CD4-positive, alpha-beta T cell treated with Interleukin-1 beta for 1 hour (primary cell): ENCODE measurements around the gene SOX5.

Experiments used
- DNase-seq, 2 donors: peaks; one replicate each; pipeline ENCODE4 v3.0.0-alpha.2; 2020 to 2022

The SOX5 gene

DNA sequence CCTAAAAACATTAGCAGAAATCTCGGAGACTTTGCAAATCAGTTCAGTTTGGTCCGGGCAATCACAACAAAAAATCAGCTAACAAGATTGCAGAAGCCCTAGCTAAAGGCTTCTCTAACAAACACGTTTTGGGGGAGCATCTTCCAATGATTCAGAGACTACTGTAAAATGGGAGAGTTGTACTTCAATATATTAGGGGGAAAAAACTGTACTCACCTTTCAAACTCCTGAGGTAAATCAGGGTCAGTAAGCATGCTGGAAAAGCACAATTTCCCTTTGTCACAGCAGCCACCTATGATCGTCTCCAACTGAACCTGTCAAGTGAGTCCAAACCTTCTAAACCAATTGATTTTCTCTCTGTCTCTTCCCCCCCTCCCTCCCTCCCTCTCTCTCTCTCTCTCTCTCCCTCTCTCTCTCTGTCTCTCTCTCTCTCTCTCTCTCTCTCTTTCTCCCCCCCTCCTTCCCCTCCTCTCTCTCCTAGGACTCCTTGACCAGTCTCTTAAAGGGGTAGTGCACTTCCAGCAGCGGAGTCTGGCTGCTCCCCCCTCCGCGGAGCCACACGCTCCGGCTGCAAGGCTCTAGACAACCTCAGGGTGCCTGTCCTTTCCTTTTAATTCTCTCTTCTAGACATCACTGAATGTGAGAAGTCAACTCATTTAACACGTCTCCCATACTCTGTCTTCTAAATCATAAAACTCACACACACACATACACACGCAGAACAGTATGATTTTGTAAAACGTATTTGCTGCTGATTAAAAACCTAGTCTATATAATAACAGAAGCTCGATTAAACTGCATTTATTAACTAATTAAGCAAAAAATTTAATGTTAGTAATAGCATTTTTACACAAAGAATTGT is at the start of gene SOX5:
Gene SOX5, minus strand, starts transcription at position 323 of the 862 bp plus-strand sequence. Its CDS starts 69 bp downstream, at position 254.
- DNase-seq: no peak

DNA sequence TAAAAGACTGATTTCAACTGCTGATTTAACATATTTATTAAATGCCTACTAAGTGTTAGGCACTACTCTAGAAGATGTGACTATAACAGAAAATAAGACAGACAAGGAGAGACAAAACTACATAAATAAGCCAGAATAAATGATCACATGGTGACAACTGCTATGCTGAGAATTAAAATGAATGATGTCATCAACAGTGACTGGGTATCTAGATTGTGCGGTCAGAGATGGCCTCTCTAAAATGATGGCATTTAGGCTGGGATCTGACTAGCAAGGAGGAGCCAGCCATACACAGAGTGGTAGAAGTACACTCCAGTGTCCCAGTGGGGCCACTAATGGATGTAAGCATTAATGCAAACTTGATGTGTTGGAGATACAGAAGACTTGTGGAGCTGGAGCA is 37.6 kb upstream of the SOX5 start:
- no peak for DNase-seq

DNA sequence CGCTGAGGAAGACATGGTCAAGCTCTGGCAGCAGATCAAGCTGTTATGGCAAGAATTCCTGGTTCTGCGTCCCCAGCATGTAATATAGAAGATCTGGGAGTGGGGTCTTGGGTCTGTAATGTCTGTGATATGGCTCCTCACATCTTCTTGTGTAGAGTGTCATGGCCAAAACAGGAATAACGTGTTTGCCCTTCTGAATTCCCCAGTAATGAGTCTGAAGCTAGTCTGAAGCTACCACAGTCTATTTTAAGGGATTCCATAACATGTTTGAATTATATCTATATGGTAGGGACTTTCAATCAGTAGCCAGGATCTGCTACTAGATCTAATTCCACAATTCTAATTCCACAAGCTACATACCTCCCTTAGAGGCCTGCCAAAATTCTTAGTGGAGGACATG is 31.4 kb upstream of the SOX5 start:
- DNase-seq: no peak

DNA sequence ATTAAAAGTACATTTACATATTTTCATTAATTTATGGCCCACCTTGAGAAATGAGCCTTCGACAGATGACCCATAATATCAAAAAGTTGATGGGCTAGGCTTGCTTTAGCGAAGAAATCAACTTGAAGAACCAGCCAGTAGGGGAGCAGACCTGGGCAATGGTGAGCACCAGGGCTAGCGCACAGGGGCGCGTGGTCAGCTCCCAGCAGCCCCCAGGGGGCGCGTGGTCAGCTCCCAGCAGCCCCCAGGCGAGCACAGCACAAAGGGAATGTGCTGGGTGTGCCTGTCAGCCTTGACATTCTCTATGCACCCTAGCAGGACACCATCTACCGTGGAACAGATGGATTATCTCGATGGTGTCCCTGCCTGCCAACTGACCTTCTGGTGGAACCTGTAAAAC is 15.3 kb upstream of the SOX5 start:
- no peak for DNase-seq

DNA sequence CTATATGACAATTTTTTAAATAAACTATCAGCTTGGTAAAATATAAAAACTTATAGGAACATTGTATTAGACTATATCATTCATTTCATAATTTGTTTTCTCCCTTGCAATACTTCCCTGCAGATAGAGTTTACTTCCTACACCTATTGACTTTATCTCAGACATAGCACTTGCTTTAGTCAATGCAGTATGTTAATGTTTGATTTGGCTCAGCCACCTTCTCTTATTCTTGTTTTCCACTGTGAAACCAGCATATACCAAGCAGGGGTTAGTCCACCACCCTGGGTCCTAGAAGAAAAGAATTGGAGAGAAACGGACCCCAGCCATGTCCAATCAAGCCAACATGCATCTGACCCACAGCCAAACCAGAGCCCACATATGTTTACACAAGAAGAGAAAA is 10.4 kb upstream of the SOX5 start:
- DNase-seq: no peak

DNA sequence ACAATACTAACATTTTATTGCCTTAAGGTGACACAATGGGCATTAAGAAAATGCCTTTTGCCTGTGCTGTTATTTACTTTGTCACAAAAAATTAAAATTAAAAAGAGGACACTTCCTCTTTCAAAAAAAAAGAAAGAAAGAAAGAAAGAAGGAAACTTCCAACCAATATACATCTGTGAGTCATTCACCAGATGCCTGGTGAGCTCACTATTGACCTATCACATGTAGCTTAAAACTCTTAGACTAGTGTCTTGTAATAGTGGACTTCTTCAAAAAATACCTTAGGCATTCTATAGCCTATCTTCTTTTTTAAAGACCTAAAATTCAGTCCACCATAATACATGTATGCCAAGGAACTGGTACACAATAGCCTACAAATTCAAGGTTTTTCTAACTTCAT is 4.9 kb upstream of the SOX5 start:
- no peak for DNase-seq

DNA sequence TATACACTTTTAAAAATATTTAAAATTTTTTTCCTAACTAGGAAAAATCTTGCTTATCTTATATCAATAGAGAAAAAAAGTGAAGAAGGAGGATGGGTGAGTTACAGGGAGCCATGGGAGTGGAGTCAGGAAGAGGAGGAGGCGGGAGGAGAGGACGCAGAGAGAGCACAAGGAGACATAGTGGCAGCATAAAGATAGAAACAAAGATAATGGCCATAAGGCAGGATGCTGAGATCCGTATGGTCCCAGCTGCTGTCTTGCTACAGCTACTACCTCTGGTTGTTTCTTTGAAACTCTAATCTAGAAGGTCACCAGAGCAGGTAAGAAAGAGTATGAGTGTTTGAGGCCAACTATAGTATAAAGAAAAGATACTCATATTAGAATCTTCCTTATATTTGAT is 2.6 kb upstream of the SOX5 start:
- DNase-seq: no peak

DNA sequence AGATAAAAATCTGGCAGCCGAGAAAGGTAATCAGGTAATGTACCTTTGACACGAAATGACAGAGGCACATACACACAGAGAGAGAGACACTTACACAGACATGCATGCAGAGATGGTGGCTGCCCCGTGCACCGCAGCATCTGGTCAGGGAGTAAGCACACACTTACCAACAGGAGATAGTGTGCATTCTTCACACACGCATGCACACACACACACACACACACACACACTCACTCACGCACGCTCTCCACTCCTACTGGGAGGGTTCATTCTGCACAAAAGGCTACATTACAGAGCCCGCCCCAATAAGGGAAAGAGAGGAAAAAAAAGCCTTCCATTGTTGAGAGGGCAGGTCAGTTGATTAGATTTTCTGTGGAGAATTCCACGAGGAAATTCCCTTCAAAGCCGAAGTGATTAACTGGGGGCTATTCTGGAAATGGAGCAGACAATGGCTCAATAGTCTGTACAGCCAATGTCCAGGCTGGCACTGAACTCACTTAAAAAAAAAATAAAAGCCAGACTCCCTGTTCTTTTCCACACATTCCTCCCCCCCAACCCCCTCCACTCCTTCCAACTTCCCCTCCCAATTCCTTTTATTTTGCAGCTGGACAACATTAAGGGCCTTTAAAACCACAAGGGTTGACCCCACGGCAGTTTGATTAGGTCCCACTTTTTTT is 1.4 kb upstream of the SOX5 start:
- DNase-seq: no peak

DNA sequence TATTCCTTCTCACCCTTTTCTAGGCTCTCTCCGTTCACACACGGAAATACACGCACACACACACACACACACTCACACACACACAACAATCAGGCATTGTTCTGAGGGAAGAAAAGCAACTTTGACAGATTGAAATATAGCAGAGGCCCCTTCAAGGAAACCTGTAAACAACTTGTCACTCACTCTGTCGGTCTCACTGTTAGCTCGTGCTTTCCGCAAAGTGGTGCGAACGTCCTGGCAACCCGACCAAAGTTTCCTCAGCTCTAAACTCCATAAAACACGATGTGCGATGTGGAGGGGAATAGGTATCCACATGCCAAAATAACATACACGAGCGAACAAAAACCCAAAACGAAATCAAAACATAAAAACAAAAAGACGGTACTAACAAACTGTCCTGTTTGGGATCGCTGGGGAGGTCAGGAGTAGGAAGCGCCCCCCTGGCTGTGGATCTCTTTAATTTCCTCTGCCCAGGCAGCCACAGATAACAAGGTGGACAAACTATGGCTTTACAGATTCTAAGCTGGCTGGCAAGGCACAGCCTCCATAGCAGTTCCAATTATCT is 822 bp upstream of the SOX5 start:
- DNase-seq: no peak

DNA sequence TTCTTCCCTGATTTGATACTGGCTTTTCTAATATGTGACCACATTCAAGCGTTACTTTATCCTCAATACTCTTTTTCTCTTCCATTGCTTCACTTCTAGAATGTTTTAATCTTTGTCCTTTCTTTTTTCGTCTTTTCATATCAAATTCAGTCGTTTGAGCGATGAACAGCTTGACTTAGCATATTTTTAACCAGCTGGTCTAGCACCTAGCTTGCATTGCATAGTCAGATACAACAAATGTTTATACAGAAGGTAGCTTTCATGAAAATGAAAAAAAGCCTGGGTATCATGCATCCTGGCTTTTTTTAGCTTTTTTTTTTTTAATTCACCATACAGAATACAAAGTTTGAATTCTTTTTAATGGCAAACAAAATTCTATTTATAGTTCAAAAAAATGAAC is 1.2 kb downstream of the SOX5 start:
- no peak for DNase-seq

DNA sequence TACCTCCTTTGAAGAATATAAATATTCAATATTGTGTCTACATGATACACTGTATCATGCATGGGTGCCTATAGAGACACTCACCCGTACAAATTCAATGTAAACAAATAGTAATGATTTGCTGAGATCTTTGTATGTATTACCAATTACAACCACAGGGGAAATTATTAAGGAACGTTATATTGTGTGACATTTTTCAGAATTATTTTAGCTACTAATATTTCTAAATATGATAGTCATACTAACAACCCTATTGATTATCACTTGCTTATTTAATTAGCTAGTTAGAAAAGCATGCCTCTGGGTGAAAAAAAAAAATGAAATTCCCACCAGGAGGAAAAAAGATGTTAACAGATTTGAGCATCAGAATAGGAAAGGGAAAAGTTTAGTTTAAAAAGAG is 2.1 kb downstream of the SOX5 start:
- no peak for DNase-seq

DNA sequence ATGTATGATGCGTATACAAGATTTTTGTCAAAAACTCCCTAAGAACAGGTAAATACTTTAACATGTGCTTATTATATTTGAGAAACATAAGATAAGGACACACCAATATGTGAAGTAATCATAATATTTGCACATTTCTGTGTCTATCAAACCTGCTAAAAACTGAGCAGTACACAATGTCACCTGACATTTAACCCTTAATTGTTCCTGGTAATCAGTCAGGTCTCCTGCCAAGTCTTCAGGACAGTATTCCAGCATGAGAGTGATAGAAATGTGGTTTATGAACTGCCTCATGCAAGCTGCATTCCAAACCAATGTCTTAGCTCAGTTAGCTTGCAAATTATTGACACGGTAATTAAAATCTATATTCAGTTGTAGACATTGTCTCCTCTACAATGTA is 4.2 kb downstream of the SOX5 start:
- DNase-seq: no peak

DNA sequence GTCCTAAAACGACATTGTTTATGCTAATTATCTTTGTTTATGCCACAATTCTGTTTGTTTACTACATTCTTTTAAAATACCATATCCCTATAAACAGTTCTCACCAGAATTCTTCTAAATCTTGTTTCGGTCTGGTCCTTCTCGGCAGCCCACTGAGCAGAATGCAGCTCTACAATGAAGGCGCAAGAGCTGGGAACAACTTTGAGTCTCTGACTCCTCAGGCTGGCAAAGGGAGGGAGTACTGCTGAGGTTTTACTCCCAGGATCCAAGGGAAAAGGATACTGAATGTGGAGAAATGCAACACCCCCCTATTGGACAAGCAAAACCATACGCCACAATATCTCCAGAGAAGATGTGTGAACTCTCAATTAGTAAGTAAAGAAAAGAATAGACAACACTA is 5.4 kb downstream of the SOX5 start:
- DNase-seq: no peak

DNA sequence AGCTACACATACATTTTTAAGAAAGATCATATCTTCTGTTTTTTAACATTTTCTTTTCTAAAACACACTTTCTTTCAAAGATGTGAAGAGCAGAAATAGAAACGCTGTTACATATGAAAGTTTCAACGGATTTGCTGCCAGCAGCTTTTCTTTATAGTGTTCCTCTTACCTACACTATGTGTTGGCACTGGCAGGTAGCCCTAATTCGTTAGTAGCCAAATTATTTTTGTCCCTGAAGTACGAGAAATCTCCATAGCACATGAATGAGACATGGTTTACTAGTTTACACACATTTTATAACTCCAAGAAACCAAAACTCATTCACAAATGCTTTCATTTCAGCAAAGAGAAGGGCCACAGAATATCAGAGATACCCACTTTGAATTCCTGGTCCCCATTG is 6.6 kb downstream of the SOX5 start:
- DNase-seq: no peak

DNA sequence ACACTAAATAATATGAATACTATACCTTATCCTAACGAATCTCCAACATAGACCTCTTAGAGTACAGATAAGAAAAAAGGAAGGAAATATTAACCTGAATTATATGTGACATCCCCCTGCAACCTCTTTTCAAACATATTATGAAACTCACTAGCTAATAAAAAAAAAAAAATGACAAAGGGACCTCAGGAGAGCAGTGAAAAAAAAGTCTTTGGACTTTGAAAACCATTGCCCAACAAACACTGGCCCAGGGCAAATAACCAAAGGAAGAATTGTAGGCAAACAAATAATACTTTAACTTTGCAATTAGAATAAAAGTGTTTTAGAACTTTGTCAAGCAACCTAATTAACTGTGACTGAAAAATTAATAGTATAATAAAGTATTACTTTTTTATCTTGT is 7.7 kb downstream of the SOX5 start:
- DNase-seq: no peak

DNA sequence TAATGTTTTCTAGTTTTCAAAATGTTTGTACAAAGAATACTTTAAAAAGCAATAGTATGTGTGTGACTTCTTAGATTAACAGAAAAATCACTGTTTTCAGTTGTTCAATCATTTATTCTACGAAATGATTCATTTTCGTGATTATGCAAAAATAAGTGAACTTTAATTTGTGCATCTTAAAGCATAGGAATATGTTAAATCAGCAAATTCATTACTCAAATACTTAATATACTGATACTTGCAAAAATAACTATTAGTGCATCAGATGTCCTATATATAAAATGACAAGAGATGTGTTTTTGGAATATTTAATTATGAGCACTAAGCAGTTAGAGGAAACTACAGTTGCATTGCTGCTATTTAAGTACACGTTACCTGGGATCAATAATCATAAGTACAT is 11.0 kb downstream of the SOX5 start:
- DNase-seq: no peak

DNA sequence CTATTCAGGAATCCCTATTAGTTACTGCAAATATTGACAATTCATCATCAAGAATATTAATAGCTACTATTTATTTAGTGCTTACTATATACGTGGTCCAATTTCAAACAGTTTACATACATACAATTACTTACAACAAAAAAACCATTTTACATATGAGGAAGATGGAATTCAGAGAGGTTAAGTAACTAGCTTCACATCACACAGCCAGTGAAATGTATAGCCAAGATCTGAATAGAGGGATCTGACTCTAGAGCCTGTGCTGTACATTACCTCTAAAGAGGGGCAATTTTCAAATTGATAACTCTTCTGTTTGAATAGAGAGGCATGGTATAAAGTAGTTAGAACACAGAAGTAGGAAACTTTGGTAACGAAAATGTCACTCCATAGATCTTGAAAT is 18.3 kb downstream of the SOX5 start:
- no peak for DNase-seq

DNA sequence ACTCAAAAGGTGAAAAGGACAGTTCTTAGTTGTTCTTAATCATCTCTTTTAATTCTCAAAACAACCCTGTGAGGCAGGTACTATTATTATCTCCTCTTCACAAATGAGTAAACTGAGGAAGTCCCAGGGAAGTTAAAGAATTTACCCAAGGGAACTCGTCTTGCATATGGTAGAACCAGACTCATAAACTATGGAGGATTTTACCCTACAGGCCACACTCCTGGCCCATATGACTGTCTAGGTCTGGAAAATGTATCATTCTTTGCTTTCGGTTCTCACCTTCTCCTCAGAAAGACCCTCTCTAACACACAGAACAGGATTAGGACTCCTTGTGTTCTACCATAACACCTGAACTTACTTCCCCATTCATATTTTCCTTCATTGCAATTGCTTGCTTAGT is 18.9 kb downstream of the SOX5 start:
- DNase-seq: no peak

DNA sequence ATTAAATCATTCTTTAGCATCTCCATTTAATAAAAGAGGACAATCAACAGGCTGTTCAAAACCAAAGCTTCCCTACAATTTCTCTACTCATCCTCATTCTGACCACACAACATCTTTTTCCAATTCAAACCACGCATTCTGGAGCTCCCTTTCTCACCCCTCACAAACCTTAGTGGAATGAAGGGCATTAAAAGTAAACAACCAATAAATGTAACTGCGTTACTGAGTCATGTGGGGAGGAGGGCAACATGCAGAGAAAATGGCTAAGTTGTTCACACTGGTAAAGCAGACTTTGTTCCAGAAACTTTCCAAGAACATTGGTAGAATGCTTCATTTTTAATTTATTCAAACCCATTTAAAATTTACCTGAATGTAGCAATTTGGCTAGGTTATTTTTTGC is 19.6 kb downstream of the SOX5 start:
- DNase-seq: no peak

DNA sequence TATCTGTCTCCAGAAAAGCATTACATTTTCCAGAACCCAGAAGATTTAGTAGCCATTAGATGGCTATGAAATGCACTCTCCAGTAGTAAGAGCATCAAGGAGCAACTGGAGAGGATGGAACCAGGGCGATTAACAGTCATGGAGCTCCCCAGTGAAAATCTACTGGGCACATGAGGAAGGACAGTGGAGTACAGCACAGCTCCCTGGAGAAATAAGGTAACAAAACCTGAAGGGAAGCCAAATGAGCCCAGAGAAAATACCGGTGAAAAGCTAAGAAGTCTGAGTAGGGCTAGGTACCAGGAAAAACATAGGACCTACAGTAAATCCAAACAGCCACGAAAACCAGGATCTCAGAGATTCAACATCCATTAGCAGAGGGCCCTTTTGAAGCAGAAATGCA is 21.6 kb downstream of the SOX5 start:
- DNase-seq: no peak

DNA sequence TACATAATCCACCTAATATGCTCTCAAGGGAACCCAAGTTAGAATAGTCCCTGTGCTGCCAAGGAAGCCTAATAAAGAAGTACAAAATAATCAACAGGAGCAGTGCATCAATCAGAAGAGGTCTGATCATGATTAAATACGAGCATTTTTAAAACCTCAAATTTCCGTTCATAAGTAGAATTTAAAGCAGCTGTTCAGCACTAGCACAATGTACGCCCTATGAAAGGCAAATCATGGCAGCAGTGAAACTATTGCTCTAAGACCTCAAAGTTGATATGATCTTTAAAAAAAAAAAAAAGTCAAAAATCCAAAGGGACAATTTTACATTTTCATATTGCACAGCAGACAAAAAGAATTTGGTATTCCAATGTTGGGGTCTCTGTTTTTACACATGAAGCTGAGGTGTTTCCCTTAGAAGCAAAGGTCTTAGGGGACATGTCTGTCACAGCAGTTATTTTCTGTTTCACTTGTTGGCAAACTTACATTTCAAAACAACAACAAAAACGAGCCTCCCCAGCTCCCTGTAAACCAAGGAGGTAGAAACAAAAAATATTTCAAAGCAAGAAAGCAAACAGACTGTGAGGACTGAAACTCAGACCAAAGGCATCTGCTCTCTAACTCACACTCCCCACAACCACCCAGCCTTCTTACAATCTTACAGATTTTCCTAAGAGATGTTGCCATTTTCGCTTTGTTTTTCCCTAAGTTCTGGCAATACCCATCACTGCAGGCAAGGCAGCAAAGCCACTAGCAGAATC is 28.2 kb downstream of the SOX5 start:
- no peak for DNase-seq

DNA sequence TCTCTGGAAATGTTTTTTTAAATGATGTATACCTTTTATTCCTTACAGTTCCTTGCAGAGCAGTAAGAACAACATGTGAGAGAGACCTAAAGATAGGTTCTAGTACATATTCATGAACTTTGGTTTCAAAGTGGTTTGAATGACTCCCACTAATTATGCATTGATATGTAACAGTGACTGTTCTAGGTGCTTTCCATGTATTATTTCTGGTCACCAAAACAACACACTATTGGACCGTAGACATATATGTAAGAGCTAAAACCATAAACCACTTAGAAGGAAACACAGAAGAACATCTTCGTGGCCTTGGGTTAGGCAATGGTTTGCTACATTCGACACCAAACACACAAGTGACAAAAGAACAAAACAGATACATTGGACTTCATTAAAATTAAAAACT is 37.9 kb downstream of the SOX5 start:
- DNase-seq: no peak

DNA sequence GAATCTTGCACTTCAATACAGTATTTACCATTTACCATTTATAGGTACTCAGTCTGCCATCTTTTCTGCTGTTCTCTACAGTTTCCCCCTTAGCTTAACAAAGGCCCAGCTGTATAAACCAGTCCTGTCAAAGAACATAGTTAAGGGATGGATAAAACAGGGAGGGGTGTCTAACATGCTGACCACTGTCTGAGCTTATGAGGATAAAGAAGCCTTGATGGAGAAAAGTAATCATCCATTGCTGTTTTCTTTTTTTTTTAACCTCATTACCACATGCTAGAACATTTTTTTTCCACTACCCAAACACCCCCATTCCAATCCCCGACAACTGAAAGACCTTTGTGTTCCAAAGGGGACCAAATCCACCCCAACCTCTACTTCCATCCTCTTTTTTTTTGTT is 39.9 kb downstream of the SOX5 start:
- DNase-seq: no peak

DNA sequence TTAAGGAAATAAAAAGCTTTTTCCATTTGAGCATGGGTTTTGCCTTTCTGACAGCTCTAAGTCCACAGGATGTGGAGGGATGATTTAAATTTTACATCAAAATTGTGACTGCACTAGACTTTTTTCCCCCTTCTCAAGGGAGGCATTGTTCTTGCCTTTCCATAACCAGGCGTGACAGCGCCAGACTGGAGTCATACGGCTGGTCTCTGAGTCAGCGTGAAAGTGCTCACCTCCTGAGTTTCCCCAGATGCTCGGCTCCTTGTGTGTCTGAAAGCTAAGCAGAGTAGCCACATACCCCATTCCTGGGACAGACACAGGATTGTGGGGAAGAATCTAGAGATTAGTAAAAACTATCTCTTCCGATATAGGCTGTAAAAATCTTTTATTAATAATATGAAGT is 43.1 kb downstream of the SOX5 start:
- no peak for DNase-seq
